K562 (cell line): ENCODE data around the gene UBE2G2. TPM values are rescaled to one million over a fixed set of nuclear protein-coding genes. Genes with fewer than 3 reads are reported as not detected.

Source experiments
- BRD9 ChIP-seq: fragments of 450-650 bp; IDR thresholded peaks from 2 replicates; pipeline ENCODE4 v1.6.1; 2018; ENCODE audit warnings: low read depth; ENCODE audit not compliant: partially characterized antibody
- BRF1 ChIP-seq: IDR thresholded peaks from 3 replicates; pipeline ENCODE4 v1.6.1; 2011; ENCODE audit warnings: borderline replicate concordance, mild to moderate bottlenecking; ENCODE audit not compliant: insufficient read length; ENCODE audit errors: extremely low read depth
- CBX3 ChIP-seq, 2 experiments: IDR thresholded peaks; 1 replicate in 1 of 2; 2 replicates in 1 of 2; pipeline ENCODE4 v1.6.1; 2012; ENCODE audit warnings: inconsistent platforms in 2 of 2, low read length in 2 of 2, borderline replicate concordance in 1 of 2, control low read depth in 1 of 2
- CTCF ChIP-seq, 3 experiments: IDR thresholded peaks in 2 of 3; conservative IDR thresholded peaks in 1 of 3; 2 replicates each; pipeline ENCODE4 v1.5.1; 2011 to 2012; ENCODE audit warnings: low read length in 3 of 3, mild to moderate bottlenecking in 3 of 3, control low read depth in 2 of 3, improper control_type of control experiment in 1 of 3, inconsistent platforms in 1 of 3, low read depth in 1 of 3, mixed read lengths in 1 of 3, moderate library complexity in 1 of 3; ENCODE audit not compliant: insufficient read depth in 2 of 3
- DPF2 ChIP-seq: fragments of 450-650 bp; IDR thresholded peaks from 2 replicates; pipeline ENCODE4 v1.6.1; 2016
- JUND ChIP-seq, 2 experiments: IDR thresholded peaks; 2 replicates in 1 of 2; 3 replicates in 1 of 2; pipeline ENCODE4 v1.6.1; 2011; ENCODE audit warnings: borderline replicate concordance in 2 of 2, low read depth in 2 of 2, low read length in 2 of 2, improper control_type of control experiment in 1 of 2, missing biosample characterization in 1 of 2, missing genetic modification characterization in 1 of 2, missing genetic modification reagents in 1 of 2
- PBX2 ChIP-seq, 2 experiments: IDR thresholded peaks in 1 of 2; conservative IDR thresholded peaks in 1 of 2; 2 replicates each; pipeline ENCODE4 v1.6.1; 2016; ENCODE audit warnings: low read depth in 2 of 2, mild to moderate bottlenecking in 1 of 2, missing compliant biosample characterization in 1 of 2, missing genetic modification characterization in 1 of 2, moderate library complexity in 1 of 2
- POLR2A ChIP-seq: fragments of 450-650 bp; conservative IDR thresholded peaks from 2 replicates; pipeline ENCODE4 v1.6.1; 2016
- TAF1 ChIP-seq: IDR thresholded peaks from 2 replicates; pipeline ENCODE4 v1.6.1; 2011; ENCODE audit warnings: mild to moderate bottlenecking, low read length, moderate library complexity; ENCODE audit not compliant: insufficient read depth, control insufficient read depth, severe bottlenecking; ENCODE audit errors: extremely low read depth
- TFAM ChIP-seq: fragments of 250-450 bp; sonication (Bioruptor Pico); conservative IDR thresholded peaks from 2 replicates; pipeline ENCODE4 v1.5.0; 2021; ENCODE audit warnings: mild to moderate bottlenecking, moderate library complexity
- TFAP4 ChIP-seq: sonication (generic); formaldehyde crosslinking; IDR thresholded peaks from 2 replicates; pipeline ENCODE4 v1.8.0; 2022; ENCODE audit warnings: missing genetic modification reagents, mild to moderate bottlenecking, moderate library complexity, borderline replicate concordance
- polyA plus RNA-seq, 8 experiments: library from polyadenylated mRNA; depleted of rRNA in 4 of 8; stranded (reverse) in 5 of 8; unstranded in 3 of 8; fragments of >200 nt; fragmentation: Nextera tagmentation in 2 of 8; fragmentation: Illumina TruSeq in 1 of 8; extraction: Ambion mirVana in 2 of 8; extraction: Trizol in 1 of 8; gene quantifications; 2 replicates each; pipeline versions ENCODE4 v1.2.1 to v1.2.3, GENCODE V29; 2011 to 2014; ENCODE audit warnings: inconsistent platforms in 1 of 8, missing spikeins in 1 of 8
- total RNA-seq, 7 experiments: library from RNA; depleted of rRNA in 6 of 7; stranded (reverse); fragments of >200 nt in 6 of 7; fragmentation: Illumina TruSeq in 2 of 7; extraction: Trizol in 2 of 7; gene quantifications; 2 replicates each; pipeline versions ENCODE4 v1.2.1 to v1.2.3, GENCODE V29; 2011 to 2021; ENCODE audit warnings: low replicate concordance in 1 of 7

Gene UBE2G2
- total and polyA plus RNA-seq, 9 of the 15 experiments (the other 6 are each of a cell fraction or from before 2014, with no cell fraction given): 47.5 to 225 (median 140) TPM

GRCh38 chr21:44800971-44801467 lies 601 bp downstream of the UBE2G2 start (continued):
- no peak for TF ChIP-seq TAF1
- TF ChIP-seq BRF1: no peak
- TF ChIP-seq TFAP4 (CRISPR knock-in tag): no peak
- 0 out of 2 replicates have a peak, but pooled peaks have one; percentile 4 for TF ChIP-seq JUND (IDR thresholded peaks at IDR 0.05; ENCODE audit: borderline replicate concordance, low read depth, low read length)
- TF ChIP-seq JUND (tag; IDR thresholded peaks at IDR 0.05; ENCODE audit: borderline replicate concordance, low read depth, low read length): no peak
- TF ChIP-seq PBX2 (CRISPR knock-in tag; IDR thresholded peaks at IDR 0.05; ENCODE audit: low read depth): no peak
- TF ChIP-seq PBX2 (tag; conservative IDR thresholded peaks at IDR 0.05; ENCODE audit: low read depth): 0 out of 2 replicates have a peak, but pooled peaks have one; percentile 18
- TF ChIP-seq BRD9: peak; percentile 40
- peak; percentile 57 to 72 (median 67) for TF ChIP-seq CTCF (IDR thresholded peaks at IDR 0.05 in 2 of 3, conservative IDR thresholded peaks at IDR 0.05 in 1 of 3; ENCODE audit: insufficient read depth in 2 of 3, low read depth in 1 of 3, low read length in 3 of 3)
- no peak for TF ChIP-seq TFAM (CRISPR knock-in tag)
- TF ChIP-seq CBX3 (IDR thresholded peaks at IDR 0.05; ENCODE audit: borderline replicate concordance in 1 of 2, low read length in 2 of 2): 0 out of 3 replicates have a peak, but pooled peaks of 1 of the 2 experiments have one; percentile 3
- 0 out of 2 replicates have a peak, but pooled peaks have one; percentile 15 for TF ChIP-seq DPF2
- no peak for TF ChIP-seq POLR2A
